Activated naive CD8-positive, alpha-beta T cell treated with anti-CD3 and anti-CD28 coated beads, Interleukin-2, amount 50 U/mL, for 24 hours (primary cell): Measurements from ENCODE around the gene PARP8.

Experiments used
- ATAC-seq: fragments of 150-1000 bp; cut with Tn5 transposase; one replicate; pipeline ENCODE4 v1.10.0; 2021
- DNase-seq: peaks from one replicate; pipeline ENCODE4 v3.0.0; 2021
- H3K27ac Mint-ChIP-seq: one replicate; pipeline ENCODE4 v1.8.0; 2021; ENCODE audit warnings: mild to moderate bottlenecking, mixed read lengths
- H3K27me3 Mint-ChIP-seq: one replicate; pipeline ENCODE4 v1.8.0; 2021; ENCODE audit warnings: mixed read lengths
- H3K36me3 Mint-ChIP-seq: one replicate; pipeline ENCODE4 v1.8.0; 2021; ENCODE audit warnings: low read depth, mixed read lengths
- H3K4me1 Mint-ChIP-seq: one replicate; pipeline ENCODE4 v1.8.0; 2021; ENCODE audit warnings: mixed read lengths
- H3K4me3 Mint-ChIP-seq: one replicate; pipeline ENCODE4 v1.8.0; 2021; ENCODE audit warnings: mild to moderate bottlenecking, moderate library complexity, mixed read lengths
- H3K9me3 Mint-ChIP-seq: one replicate; pipeline ENCODE4 v1.8.0; 2021; ENCODE audit warnings: mixed read lengths

Gene PARP8

DNA sequence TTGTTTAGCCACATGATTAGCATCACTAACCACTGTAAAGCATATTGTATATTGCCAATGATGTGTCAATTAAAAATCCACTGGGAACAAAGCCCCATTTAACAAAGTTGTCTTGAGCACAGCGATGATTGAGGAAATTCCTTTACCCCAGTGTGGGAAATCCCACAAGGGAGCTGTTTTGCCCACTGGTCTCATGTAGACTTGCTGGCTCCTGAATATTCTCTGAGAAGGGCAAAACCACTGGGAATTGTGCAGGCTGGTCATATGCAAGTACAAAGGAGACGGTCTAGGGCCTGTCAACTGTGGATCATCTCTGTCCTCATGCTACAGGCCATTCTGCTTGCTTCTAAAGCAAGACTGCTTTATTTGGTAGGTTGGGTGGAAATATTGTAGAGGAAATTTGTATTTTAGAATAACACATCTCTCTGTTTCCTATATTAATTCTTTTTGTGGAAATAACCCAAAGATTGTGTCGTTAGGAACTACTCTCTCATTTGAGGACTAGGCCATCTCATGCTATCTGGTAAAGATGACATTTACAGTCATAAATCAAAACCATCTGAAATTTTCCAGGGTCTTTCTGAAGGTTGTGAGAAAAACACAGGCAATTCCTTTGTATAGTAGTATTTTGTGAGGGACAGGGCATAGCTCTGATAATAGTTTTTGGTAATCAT lies 60.2 kb downstream of the PARP8 start:
- peaks cover 16% of the 10 kb centered on the region for H3K36me3 Mint-ChIP-seq
- H3K27me3 Mint-ChIP-seq: no peaks in the 10 kb centered on the region
- peak overlapping the region; percentile 98 for H3K27ac Mint-ChIP-seq
- DNase-seq: no peak
- H3K4me3 Mint-ChIP-seq: peak overlapping the region; percentile 68
- H3K9me3 Mint-ChIP-seq: peaks cover 4% of the 10 kb centered on the region
- peak; percentile 86 for ATAC-seq
- H3K4me1 Mint-ChIP-seq: peaks cover 80% of the 10 kb centered on the region

DNA sequence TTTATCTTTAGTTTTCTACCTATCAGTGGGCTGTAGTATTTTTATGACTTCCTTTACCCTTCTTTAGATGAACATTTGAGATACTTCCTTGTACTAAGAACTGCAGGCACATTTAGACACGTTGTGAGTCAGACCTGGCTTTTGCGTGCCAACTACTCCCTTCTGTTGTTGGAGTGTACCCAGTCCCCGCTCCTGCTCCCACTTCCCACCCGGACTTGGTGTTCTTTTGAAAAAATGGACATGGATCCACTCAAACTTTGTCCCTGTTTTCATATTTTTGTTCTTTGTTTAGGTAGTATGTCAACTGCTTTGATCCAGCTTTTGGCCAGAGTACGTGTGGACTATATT lies 60.7 kb downstream of the PARP8 start:
- peaks cover 80% of the 10 kb centered on the region for H3K4me1 Mint-ChIP-seq
- H3K4me3 Mint-ChIP-seq: peak overlapping the region; percentile 68
- ATAC-seq: peak; percentile 84
- H3K27me3 Mint-ChIP-seq: no peaks in the 10 kb centered on the region
- peak; percentile 27 for DNase-seq
- H3K36me3 Mint-ChIP-seq: peaks cover 18% of the 10 kb centered on the region
- H3K27ac Mint-ChIP-seq: peak overlapping the region; percentile 98
- H3K9me3 Mint-ChIP-seq: peaks cover 4% of the 10 kb centered on the region

DNA sequence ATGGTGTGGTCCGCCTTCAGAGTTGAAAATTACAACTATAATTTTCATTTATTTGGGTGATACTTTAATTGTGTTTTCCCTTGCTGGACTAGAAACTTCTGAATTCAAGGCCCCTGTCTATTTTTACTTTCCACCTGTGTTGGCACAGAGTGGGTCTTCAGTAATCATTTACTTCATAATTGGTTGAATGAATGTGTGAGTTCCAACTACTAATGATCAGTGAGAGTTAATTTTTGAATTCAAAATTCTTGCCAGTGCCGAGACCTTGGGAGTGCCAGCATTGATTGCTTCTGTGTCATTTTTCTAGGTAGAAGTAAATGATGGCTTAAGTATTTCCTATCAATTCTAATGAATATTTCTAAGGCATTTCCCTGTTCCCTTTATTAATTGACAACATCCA lies 61.4 kb downstream of the PARP8 start:
- no peak for ATAC-seq
- DNase-seq: no peak
- peaks cover 79% of the 10 kb centered on the region for H3K4me1 Mint-ChIP-seq
- H3K36me3 Mint-ChIP-seq: peaks cover 20% of the 10 kb centered on the region
- peak overlapping the region; percentile 98 for H3K27ac Mint-ChIP-seq
- no peak overlapping the region for H3K4me3 Mint-ChIP-seq
- no peaks in the 10 kb centered on the region for H3K27me3 Mint-ChIP-seq
- H3K9me3 Mint-ChIP-seq: peaks cover 4% of the 10 kb centered on the region

DNA sequence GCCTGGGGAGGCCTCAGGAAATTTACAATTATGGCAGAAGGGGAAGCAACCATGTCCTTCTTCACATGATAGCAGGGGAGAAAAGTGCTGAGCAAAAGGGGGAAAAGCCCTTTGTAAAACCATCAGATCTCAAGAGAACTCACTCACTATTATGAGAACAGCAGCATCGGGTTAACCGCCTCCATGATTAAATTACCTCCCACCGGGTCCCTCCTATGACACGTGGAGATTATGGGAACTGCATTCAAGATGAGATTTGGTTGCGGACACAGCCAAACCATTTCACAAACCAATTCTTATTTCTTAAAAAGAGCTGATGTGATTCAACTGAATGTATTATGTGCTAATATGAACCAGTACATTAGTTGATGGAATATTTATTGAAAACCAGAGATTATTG lies 63.9 kb downstream of the PARP8 start:
- H3K27me3 Mint-ChIP-seq: no peaks in the 10 kb centered on the region
- H3K27ac Mint-ChIP-seq: no peak overlapping the region
- peaks cover 4% of the 10 kb centered on the region for H3K9me3 Mint-ChIP-seq
- H3K4me3 Mint-ChIP-seq: no peak overlapping the region
- ATAC-seq: no peak
- H3K4me1 Mint-ChIP-seq: peaks cover 74% of the 10 kb centered on the region
- peaks cover 25% of the 10 kb centered on the region for H3K36me3 Mint-ChIP-seq
- no peak for DNase-seq

DNA sequence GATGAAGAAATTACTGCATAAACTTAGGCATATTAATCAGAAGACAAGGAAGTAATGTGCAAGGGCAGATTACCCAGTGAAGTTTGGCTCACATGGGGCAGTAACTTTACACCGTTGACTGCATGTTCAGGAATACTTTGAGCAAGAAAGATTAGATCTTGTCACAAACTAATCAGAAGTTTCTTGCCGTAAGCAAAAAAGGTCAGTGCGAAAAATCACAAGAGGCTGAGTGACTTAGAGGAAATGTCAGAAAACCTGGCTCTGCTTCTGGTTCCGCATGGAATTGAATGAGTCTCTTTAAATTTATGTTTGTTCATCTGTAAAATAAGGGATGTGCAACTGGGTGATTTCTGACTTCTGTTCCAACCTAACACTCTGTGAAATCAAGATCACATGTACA lies 64.4 kb downstream of the PARP8 start:
- Mint-ChIP-seq H3K27ac (peak overlapping the region; percentile 31), H3K9me3 (peaks cover 4% of the 10 kb centered on the region)

DNA sequence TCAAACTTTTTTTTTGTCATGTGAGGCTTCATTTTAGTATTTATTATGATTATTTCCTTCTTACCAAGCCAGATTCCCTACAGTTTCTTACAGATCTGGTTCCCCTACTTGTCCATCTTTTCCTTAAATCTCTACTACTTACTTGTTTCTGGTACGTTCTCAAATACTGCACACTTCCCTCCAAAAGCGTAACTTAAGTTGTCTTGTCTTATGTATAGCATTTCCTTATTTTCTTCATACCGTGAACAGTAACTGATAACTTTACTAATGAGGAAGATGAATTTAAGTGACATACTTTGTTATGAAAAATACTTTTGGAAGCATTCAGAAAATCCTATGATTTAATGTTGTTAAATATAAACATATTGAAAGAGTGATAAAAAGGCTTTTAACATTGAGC lies 67.3 kb downstream of the PARP8 start:
- Mint-ChIP-seq H3K27ac (no peak overlapping the region), H3K9me3 (peaks cover 4% of the 10 kb centered on the region), H3K36me3 (peaks cover 25% of the 10 kb centered on the region), H3K4me1 (peaks cover 68% of the 10 kb centered on the region), H3K4me3 (no peak overlapping the region), H3K27me3 (no peaks in the 10 kb centered on the region)
- ATAC-seq (no peak), DNase-seq (no peak)

More for the DNA sequence above, 64.4 kb downstream of the PARP8 start:
- ATAC-seq (no peak), DNase-seq (no peak)
- Mint-ChIP-seq H3K4me3 (no peak overlapping the region), H3K4me1 (peaks cover 74% of the 10 kb centered on the region), H3K36me3 (peaks cover 25% of the 10 kb centered on the region), H3K27me3 (no peaks in the 10 kb centered on the region)

DNA sequence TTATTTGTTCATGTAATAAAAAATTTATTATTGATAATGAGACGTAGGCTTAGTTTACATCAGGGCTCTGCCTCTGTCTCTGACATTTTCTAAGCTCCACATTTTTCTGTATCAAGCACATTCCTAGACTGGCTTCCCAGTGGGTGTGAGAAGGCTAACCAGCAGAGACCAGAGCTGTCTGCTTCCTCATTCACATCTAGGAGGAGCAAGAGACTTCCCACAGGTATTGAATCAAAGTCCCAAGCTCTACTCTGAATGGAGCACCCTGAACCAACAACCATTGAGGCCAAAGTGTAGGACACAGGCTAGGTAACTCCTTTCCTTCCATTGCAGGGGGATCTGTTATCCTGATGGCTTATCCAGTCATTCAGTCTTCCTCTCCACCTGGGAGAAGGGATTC lies 72.4 kb downstream of the PARP8 start:
- no peak overlapping the region for H3K4me3 Mint-ChIP-seq

DNA sequence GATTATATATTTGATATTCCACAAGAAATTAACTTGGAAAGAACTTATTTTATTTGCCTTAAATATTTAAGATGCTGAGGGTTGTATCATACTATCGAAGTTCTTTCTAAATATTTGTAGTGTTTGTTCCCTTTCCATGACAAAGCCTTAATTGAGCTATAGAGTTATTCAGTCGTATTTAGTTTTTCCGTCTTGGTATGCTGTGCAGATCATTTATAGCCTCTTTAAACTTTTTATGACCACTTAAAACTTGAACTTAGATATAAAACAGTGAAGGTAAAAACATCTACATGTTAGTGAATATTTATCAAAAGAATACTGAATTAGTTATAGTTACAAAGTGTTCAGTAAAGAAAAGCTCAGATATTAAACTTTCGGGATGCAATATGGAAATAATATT lies 74.4 kb downstream of the PARP8 start:
- Mint-ChIP-seq H3K27ac (no peak overlapping the region), H3K9me3 (no peaks in the 10 kb centered on the region), H3K27me3 (no peaks in the 10 kb centered on the region), H3K4me3 (no peak overlapping the region), H3K4me1 (peaks cover 58% of the 10 kb centered on the region), H3K36me3 (peaks cover 3% of the 10 kb centered on the region)
- ATAC-seq (no peak), DNase-seq (no peak)

More for the DNA sequence above, 72.4 kb downstream of the PARP8 start:
- H3K27me3 Mint-ChIP-seq: no peaks in the 10 kb centered on the region
- H3K9me3 Mint-ChIP-seq: no peaks in the 10 kb centered on the region
- ATAC-seq (no peak), DNase-seq (no peak)
- peaks cover 51% of the 10 kb centered on the region for H3K4me1 Mint-ChIP-seq
- H3K36me3 Mint-ChIP-seq: peaks cover 5% of the 10 kb centered on the region
- no peak overlapping the region for H3K27ac Mint-ChIP-seq

DNA sequence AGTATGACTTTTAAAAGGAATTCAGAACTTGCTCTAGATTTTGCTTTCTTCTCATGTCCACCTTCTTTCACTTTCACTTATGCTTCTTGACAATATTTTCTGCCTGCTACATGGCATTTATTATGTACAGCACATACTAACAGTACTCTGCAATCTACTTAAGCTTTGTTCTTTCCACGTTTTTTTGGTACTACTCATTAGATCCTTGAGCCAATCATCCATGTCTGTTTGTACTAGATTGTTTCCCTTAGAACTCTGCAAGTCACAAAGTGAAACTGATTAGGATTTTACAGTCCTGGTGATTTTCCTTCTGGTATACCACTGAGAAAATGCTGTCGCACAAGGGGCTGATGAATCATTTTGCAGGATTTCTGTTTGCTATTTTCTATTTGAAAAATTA lies 78.3 kb downstream of the PARP8 start:
- ATAC-seq: peak; percentile 78
- Mint-ChIP-seq H3K4me1 (peaks cover 62% of the 10 kb centered on the region), H3K27me3 (no peaks in the 10 kb centered on the region), H3K27ac (peak overlapping the region; percentile 93), H3K9me3 (no peaks in the 10 kb centered on the region), H3K36me3 (peaks cover 6% of the 10 kb centered on the region), H3K4me3 (peak overlapping the region; percentile 84)
- DNase-seq: no peak

DNA sequence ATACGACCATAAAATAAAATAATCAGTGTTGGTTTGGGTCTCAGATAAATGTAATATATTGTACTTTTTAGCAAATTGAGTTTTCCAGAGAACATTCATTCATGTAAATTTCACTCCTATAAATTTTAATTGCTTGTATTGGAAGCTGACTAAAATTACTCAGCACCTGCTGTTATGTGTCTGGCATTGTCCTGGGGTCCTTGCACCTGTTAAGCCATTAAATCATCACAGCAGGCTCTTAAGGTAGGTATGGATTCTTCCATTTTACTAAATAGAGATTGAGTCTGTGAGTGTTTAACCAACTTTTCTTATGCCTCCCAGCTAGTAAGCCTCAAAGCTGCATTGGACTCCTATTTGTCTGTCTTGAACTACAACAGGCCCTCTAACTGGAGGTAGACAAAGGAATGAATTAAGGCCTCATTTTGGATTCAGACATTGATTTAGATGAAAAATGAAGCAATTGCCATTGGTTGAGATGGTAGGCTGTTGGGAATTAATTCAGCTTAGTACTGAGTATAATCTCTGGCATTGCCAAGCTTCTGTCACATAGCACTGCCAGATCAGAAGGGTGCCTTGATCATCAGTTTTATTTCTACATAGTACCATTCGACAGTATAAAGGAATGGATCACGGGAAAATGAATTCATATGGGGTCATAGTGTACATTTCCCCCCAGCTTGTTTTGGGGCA lies 78.9 kb downstream of the PARP8 start:
- Mint-ChIP-seq H3K4me3 (peak overlapping the region; percentile 84), H3K4me1 (peaks cover 68% of the 10 kb centered on the region)
- ATAC-seq: no peak

DNA sequence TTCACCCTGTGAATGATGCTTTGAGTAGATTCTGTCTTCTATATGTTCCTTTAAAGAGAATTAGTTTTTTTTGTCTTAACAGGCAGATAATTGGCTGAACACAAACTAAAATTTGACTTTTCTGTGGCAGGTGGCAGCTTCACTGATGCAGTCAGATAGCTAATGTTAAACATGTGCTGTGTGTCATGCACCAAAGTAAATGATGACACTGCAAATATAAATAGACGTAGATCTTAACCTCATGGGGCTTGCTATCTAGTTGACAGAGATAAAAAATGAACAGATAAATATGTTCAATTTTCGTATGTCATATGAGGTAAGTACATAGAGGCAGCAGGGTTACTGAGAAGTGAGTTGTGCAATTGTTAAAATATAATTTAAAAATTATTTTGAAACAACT lies 82.7 kb downstream of the PARP8 start:
- DNase-seq (no peak), ATAC-seq (peak; percentile 24)
- no peaks in the 10 kb centered on the region for H3K27me3 Mint-ChIP-seq
- peak overlapping the region; percentile 16 for H3K4me3 Mint-ChIP-seq
- peaks cover 56% of the 10 kb centered on the region for H3K4me1 Mint-ChIP-seq
- no peaks in the 10 kb centered on the region for H3K9me3 Mint-ChIP-seq
- peaks cover 7% of the 10 kb centered on the region for H3K36me3 Mint-ChIP-seq
- peak overlapping the region; percentile 82 for H3K27ac Mint-ChIP-seq

More for the DNA sequence above, 78.9 kb downstream of the PARP8 start:
- H3K9me3 Mint-ChIP-seq: no peaks in the 10 kb centered on the region
- peak overlapping the region; percentile 93 for H3K27ac Mint-ChIP-seq
- no peak for DNase-seq
- no peaks in the 10 kb centered on the region for H3K27me3 Mint-ChIP-seq
- H3K36me3 Mint-ChIP-seq: peaks cover 4% of the 10 kb centered on the region

DNA sequence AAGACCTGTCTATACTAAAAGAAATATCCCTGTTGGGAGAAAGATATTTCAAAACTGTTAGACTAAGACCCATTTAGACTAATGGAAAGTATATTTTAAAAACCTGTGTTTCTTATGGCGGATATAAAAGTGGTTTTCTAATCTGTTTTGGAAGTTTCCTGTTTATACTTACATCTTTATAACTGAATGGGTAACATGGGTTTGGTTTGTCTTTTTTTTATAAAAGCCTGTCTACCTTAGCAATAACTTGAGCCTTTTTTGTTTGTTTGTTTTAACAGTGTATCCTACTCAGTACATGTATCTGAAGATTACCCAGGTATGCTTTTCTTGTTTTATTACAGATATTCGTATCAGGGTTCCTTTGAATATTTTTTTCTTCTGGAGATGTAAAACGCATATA lies 83.4 kb downstream of the PARP8 start:
- no peak for ATAC-seq
- no peaks in the 10 kb centered on the region for H3K27me3 Mint-ChIP-seq
- H3K4me3 Mint-ChIP-seq: peak overlapping the region; percentile 46
- H3K9me3 Mint-ChIP-seq: no peaks in the 10 kb centered on the region
- peaks cover 9% of the 10 kb centered on the region for H3K36me3 Mint-ChIP-seq
- no peak for DNase-seq
- H3K27ac Mint-ChIP-seq: peak overlapping the region; percentile 83
- H3K4me1 Mint-ChIP-seq: peaks cover 50% of the 10 kb centered on the region

DNA sequence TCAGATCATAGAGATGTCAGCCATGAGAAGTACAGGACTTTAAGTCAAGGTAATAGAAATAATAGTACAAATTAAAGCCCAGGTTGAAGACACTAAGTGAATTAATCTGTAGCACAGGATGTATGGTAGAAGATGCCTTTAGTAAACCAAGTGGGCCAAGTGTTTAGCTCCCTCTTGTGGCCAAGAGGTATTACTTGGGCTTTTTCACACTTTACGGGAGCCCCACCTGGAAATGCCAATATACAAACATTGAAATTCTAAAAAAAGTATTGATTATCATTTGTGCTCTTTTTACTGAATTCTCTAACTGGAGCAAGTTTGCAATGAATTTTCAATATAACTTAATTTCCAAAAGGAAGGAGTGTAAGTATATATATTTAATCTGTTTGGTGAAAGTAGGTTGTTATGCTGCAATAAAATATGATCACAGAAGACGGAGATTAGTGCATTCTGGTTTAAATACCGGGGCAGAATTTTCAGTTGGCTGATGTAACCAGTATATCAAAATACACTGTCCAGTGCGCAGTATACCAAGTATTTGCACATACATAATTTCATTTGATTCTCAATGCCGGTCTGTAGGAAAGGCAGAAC lies 84.7 kb downstream of the PARP8 start:
- H3K27me3 Mint-ChIP-seq: no peaks in the 10 kb centered on the region
- H3K36me3 Mint-ChIP-seq: peaks cover 18% of the 10 kb centered on the region
- ATAC-seq (peak; percentile 72), DNase-seq (peak; percentile 23)
- peak overlapping the region; percentile 40 for H3K27ac Mint-ChIP-seq
- H3K4me3 Mint-ChIP-seq: no peak overlapping the region
- H3K9me3 Mint-ChIP-seq: no peaks in the 10 kb centered on the region
- H3K4me1 Mint-ChIP-seq: peaks cover 38% of the 10 kb centered on the region

DNA sequence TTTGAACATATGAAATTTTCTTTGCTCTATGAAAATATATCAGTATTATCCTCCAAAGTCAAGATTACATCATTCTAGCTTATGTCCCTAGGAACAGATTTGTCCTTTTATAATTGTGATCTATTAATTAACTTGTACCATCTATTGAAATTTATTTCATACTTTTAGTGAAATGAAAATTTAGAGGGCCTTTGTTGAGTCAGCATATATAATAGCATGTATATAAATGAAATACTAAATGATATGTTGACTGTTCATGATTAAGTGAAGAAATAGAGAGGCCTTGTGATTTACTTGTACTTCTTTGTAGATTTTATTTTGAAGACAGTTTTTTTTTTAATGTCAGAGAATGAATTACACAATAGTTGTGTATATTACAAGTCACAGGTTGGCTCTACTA lies 86.4 kb downstream of the PARP8 start:
- Mint-ChIP-seq H3K36me3 (peaks cover 15% of the 10 kb centered on the region), H3K27ac (no peak overlapping the region), H3K9me3 (no peaks in the 10 kb centered on the region), H3K27me3 (no peaks in the 10 kb centered on the region), H3K4me1 (peaks cover 30% of the 10 kb centered on the region), H3K4me3 (no peak overlapping the region)
- DNase-seq (no peak), ATAC-seq (no peak)
